GM12878 (cell line): ENCODE measurements around the gene UBA7. TPM values are rescaled to one million over a fixed set of nuclear protein-coding genes. Genes with fewer than 3 reads are reported as not detected.

Source experiments
- BACH1 ChIP-seq: fragments of 450-650 bp; IDR thresholded peaks from 2 replicates; pipeline ENCODE4 v1.6.1; 2017; ENCODE audit warnings: mild to moderate bottlenecking, borderline replicate concordance
- CHD1 ChIP-seq: IDR thresholded peaks from 2 replicates; pipeline ENCODE4 v1.6.1; 2012; ENCODE audit warnings: low read depth, low read length, improper control_type of control experiment
- DPF2 ChIP-seq: fragments of 450-650 bp; IDR thresholded peaks from 2 replicates; pipeline ENCODE4 v1.6.1; 2017; ENCODE audit warnings: mild to moderate bottlenecking
- EED ChIP-seq: sonication (generic); IDR thresholded peaks from 2 replicates; pipeline ENCODE4 v1.6.1; 2016; ENCODE audit warnings: antibody characterized with exemption, low read depth
- EGR1 ChIP-seq, 2 experiments: IDR thresholded peaks; 1 replicate in 1 of 2; 2 replicates in 1 of 2; pipeline ENCODE4 v1.6.1; 2011 to 2012; ENCODE audit warnings: low read depth in 2 of 2, low read length in 2 of 2, borderline replicate concordance in 1 of 2, mild to moderate bottlenecking in 1 of 2, moderate library complexity in 1 of 2
- NBN ChIP-seq: fragments of 450-650 bp; IDR thresholded peaks from 2 replicates; pipeline ENCODE4 v1.6.1; 2016
- PKNOX1 ChIP-seq: fragments of 450-650 bp; IDR thresholded peaks from 2 replicates; pipeline ENCODE4 v1.6.1; 2016; ENCODE audit warnings: mild to moderate bottlenecking
- PML ChIP-seq: IDR thresholded peaks from 2 replicates; pipeline ENCODE4 v1.6.1; 2012; ENCODE audit warnings: low read length, inconsistent platforms
- POLR2A ChIP-seq: IDR thresholded peaks from 2 replicates; pipeline ENCODE4 v1.6.1; 2011; ENCODE audit warnings: low read depth, mild to moderate bottlenecking, low read length
- RAD21 ChIP-seq: IDR thresholded peaks from 2 replicates; pipeline ENCODE4 v1.6.1; 2011; ENCODE audit warnings: mild to moderate bottlenecking, low read depth, low read length, moderate library complexity; ENCODE audit not compliant: insufficient read depth
- RCOR1 ChIP-seq: conservative IDR thresholded peaks from 2 replicates; pipeline ENCODE4 v1.6.1; 2012; ENCODE audit warnings: low read depth, low read length, improper control_type of control experiment
- REST ChIP-seq: IDR thresholded peaks from 2 replicates; pipeline ENCODE4 v1.6.1; 2012; ENCODE audit warnings: mild to moderate bottlenecking, low read depth, low read length
- SIN3A ChIP-seq: IDR thresholded peaks from 2 replicates; pipeline ENCODE4 v1.6.1; 2012; ENCODE audit warnings: low read depth, low read length, improper control_type of control experiment
- SMARCA5 ChIP-seq: fragments of 450-650 bp; IDR thresholded peaks from 2 replicates; pipeline ENCODE4 v1.6.1; 2017; ENCODE audit warnings: mild to moderate bottlenecking
- ZBTB11 ChIP-seq: fragments of 450-650 bp; formaldehyde crosslinking; IDR thresholded peaks from 2 replicates; pipeline ENCODE4 v1.5.0; 2022; ENCODE audit warnings: mild to moderate bottlenecking, missing genetic modification characterization
- ZNF207 ChIP-seq: fragments of 450-650 bp; IDR thresholded peaks from 2 replicates; pipeline ENCODE4 v1.6.1; 2014; ENCODE audit warnings: antibody characterized with exemption, mild to moderate bottlenecking, borderline replicate concordance
- ZNF687 ChIP-seq: fragments of 450-650 bp; IDR thresholded peaks from 2 replicates; pipeline ENCODE4 v1.6.1; 2017; ENCODE audit warnings: mild to moderate bottlenecking, moderate library complexity
- ZSCAN29 ChIP-seq: fragments of 450-650 bp; IDR thresholded peaks from 2 replicates; pipeline ENCODE4 v1.6.1; 2017; ENCODE audit warnings: mild to moderate bottlenecking, moderate library complexity
- polyA plus RNA-seq, 11 experiments: library from polyadenylated mRNA; depleted of rRNA in 4 of 11; unstranded in 6 of 11; stranded (reverse) in 5 of 11; fragments of >200 nt; fragmentation: Nextera tagmentation in 4 of 11; fragmentation: Illumina TruSeq in 1 of 11; extraction: Ambion mirVana in 4 of 11; extraction: Trizol in 1 of 11; gene quantifications; 1 replicate in 1 of 11; 2 replicates in 10 of 11; pipeline versions ENCODE4 v1.2.1 to v1.2.3, GENCODE V29; 2011 to 2016; ENCODE audit warnings: inconsistent platforms in 2 of 11, missing spikeins in 2 of 11, low read depth in 1 of 11
- total RNA-seq, 4 experiments: library from RNA; depleted of rRNA in 3 of 4; stranded (reverse); fragments of >200 nt in 3 of 4; fragmentation: Illumina TruSeq in 1 of 4; extraction: Trizol in 1 of 4; gene quantifications; 2 replicates each; pipeline versions ENCODE4 v1.2.1 to v1.2.3, GENCODE V29; 2013 to 2021

The UBA7 gene
- total and polyA plus RNA-seq, 10 of the 15 experiments (the other 5 are each of a cell fraction or from before 2014, with no cell fraction given) = 11.8 to 116 (median 46.7) TPM

GRCh38 chr3:49802719-49803464 is 10.9 kb downstream of the UBA7 start, which contains the start of gene INKA1 (continued):
- TF ChIP-seq ZNF687 (0 out of 2 replicates have a peak, but pooled peaks have one; percentile 28), SIN3A (no peak; the same call in 1 of the 2 replicates), EED (no peak), POLR2A (peak; percentile 39; the same call in 1 of the 2 replicates), RCOR1 (0 out of 2 replicates have a peak, but pooled peaks have one; percentile 45), EGR1 (IDR thresholded peaks at IDR 0.05; ENCODE audit: borderline replicate concordance in 1 of 2, low read depth in 2 of 2, low read length in 2 of 2) (0 out of 3 replicates have a peak, but pooled peaks of 1 of the 2 experiments have one; percentile 24), ZBTB11 (no peak), PKNOX1 (0 out of 2 replicates have a peak, but pooled peaks have one; percentile 15), ZSCAN29 (no peak), DPF2 (peak; percentile 61; the same call in 1 of the 2 replicates), REST (no peak), CHD1 (0 out of 2 replicates have a peak, but pooled peaks have one; percentile 31), SMARCA5 (peak; percentile 81; the same call in 1 of the 2 replicates), ZNF207 (peak; percentile 44; the same call in 1 of the 2 replicates), BACH1 (peak; percentile 74), NBN (peak; percentile 60), RAD21 (peak; percentile 81), PML (no peak)
